Fibroblast of pulmonary artery (primary cell): ENCODE measurements around the gene ZNF467.

Experiments
- DNase-seq: peaks from one replicate; pipeline ENCODE4 v3.0.0-alpha.2; 2010; ENCODE audit warnings: low read depth
- H3K4me3 ChIP-seq: replicated peaks from 2 replicates; pipeline ENCODE4 v1.5.1; 2011; ENCODE audit warnings: low read depth, mild to moderate bottlenecking, control low read depth, low read length, moderate library complexity
- CTCF ChIP-seq: IDR thresholded peaks from 2 replicates; pipeline ENCODE4 v1.5.1; 2011; ENCODE audit warnings: mild to moderate bottlenecking, control low read depth, low read length, inconsistent platforms; ENCODE audit errors: missing control alignments

The ZNF467 gene

GRCh38 chr7:149760538-149760937, 12.8 kb downstream of the ZNF467 start:
- no peak for TF ChIP-seq CTCF
- H3K4me3 ChIP-seq: no peak overlapping the region
- no peak for DNase-seq

- DNase-seq: no peak
- no peak for TF ChIP-seq CTCF
- H3K4me3 ChIP-seq: no peak overlapping the region
Measured at GRCh38 chr7:149759093-149759860, 14.1 kb downstream of the ZNF467 start.

GRCh38 chr7:149753375-149754233, 19.8 kb downstream of the ZNF467 start:
- peak; percentile 55 for DNase-seq
- no peak overlapping the region for H3K4me3 ChIP-seq
- peak; percentile 86 for TF ChIP-seq CTCF

- no peak for DNase-seq
- no peak overlapping the region for H3K4me3 ChIP-seq
- no peak for TF ChIP-seq CTCF
Measured at GRCh38 chr7:149752646-149753045, 20.7 kb downstream of the ZNF467 start.

- no peak for DNase-seq
- no peak overlapping the region for H3K4me3 ChIP-seq
- TF ChIP-seq CTCF: no peak
Measured at GRCh38 chr7:149751043-149751775, 22.2 kb downstream of the ZNF467 start.

- TF ChIP-seq CTCF: no peak
- no peak for DNase-seq
- H3K4me3 ChIP-seq: no peak overlapping the region
Measured at GRCh38 chr7:149750122-149750845, 23.1 kb downstream of the ZNF467 start.
